ENCODE measurements around the gene MAP3K15.

DNA sequence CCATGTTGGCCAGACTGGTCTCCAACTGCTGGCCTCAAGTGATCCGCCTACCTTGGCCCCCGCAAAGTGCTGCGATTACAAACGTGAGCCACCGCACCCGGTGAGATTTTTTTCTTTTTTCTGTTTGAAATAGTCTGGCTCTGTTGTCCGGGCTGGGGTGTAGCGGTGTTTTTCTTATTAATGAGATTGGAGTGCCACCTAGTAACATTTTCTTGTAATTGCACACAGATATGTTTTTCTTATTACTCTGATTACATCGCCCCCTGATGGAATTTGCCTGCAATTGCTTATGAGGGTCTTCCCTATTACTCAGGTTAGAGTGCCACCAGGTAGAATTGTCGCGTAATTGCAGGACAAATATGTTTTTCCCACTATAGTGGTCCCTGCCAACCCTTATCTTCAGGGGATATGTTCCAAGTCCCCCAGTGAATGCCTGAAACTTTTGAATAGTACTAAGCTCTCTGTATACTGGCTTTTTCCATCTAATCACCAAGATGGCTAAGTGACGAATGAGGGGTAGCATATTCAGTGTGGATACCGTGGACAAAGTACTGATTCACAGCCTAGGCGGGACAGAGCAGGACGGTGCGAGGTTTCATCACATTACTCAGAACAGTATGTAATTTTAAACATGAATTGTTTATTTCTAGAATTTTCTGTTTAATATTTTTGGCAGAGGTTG is 180.2 kb downstream of the MAP3K15 start:
- TF ChIP-seq POLR2AphosphoS5 (IDR thresholded peaks at IDR 0.05; ENCODE audit: low read depth, low read length): no peak
- no peak for TF ChIP-seq POLR2A (IDR thresholded peaks at IDR 0.05; ENCODE audit: low read depth, low read length)
- no peak for TF ChIP-seq TAF1 (IDR thresholded peaks at IDR 0.05; ENCODE audit: low read depth, low read length)
- TF ChIP-seq SPI1 (IDR thresholded peaks at IDR 0.05; ENCODE audit: low read depth, low read length): no peak
